NB4 (cell line): ENCODE measurements around the gene LDLRAD4.

Experiments
- CTCF ChIP-seq: IDR thresholded peaks from one replicate; pipeline ENCODE4 v1.5.1; 2012; ENCODE audit warnings: low read depth, low read length
- MAX ChIP-seq: IDR thresholded peaks from 2 replicates; pipeline ENCODE4 v1.6.1; 2011; ENCODE audit warnings: low read depth, low read length
- MYC ChIP-seq: IDR thresholded peaks from 2 replicates; pipeline ENCODE4 v1.6.1; 2011; ENCODE audit warnings: low read depth, low read length
- POLR2A ChIP-seq: IDR thresholded peaks from 2 replicates; pipeline ENCODE4 v1.6.1; 2011; ENCODE audit warnings: mild to moderate bottlenecking; ENCODE audit not compliant: insufficient read length; ENCODE audit errors: extremely low read depth

- no peak for TF ChIP-seq POLR2A
- no peak for TF ChIP-seq CTCF
- TF ChIP-seq MAX, result no peak
- TF ChIP-seq MYC, result no peak
These were observed 332.1 kb downstream of the LDLRAD4 start for GRCh38 chr18:13550418-13551304.
